Measurements from ENCODE around the gene FOXL3. TPM values are rescaled to one million over a fixed set of nuclear protein-coding genes. Genes with fewer than 3 reads are reported as not detected.

The FOXL3 gene
- polyA plus RNA-seq, 1 experiment: not detected

DNA sequence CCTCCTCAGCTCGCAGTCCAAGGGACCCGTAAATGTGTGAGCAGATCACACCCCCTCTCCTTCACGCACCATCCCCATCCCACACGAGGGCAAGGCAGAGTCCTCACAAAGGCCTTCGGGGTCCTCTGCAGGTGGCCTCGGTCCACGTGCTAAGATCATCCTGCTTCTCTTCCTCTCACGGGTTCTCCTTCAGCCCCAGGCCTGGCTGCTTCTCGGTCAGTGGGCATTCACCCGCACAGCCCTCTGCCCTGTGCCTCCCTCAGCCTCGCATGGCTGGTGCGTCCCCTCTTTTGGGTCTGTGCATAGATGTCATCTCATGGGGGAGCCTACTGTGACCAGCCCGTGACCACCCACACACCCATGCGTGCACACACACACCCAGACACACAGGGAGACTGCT is 17.3 kb upstream of the FOXL3 start:
- DNase-seq (ENCODE audit: low read depth, low spot score): no peak
- POLR2A ChIA-PET: no interaction called here
- no peak for TF ChIP-seq CTCF (IDR thresholded peaks at IDR 0.05; ENCODE audit: low read depth, low read length)

DNA sequence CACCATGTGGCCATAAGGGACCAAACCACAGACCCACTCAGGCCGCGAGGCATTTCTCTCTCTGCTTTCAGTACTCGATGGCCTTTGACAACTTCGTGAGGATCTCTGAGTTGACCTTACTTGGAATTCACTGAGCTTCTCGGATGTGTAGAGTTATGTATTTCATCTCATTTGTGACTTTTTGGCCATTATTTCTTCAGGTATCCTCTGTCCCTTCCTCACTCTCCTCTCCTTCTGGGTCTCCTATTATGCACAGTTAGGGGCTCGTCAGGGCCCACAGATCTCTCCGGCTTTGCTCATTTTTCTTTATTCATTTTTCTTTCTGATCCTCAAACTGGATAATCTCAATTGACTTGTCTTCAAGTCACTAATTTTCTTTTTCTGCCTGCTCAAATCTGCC is 16.6 kb upstream of the FOXL3 start:
- H3K27me3 ChIP-seq (ENCODE audit: control insufficient read depth, insufficient read depth, low read length): peaks cover 16% of the 10 kb centered on the region
- ChIA-PET POLR2A (no interaction called here), CTCF (no interaction called here)
- peaks cover 46% of the 10 kb centered on the region for H3K9me3 ChIP-seq (ENCODE audit: control insufficient read depth, insufficient read depth, low read length)
- no peak overlapping the region for H3K4me3 ChIP-seq (ENCODE audit: low read depth, low read length)
- no peak for DNase-seq (ENCODE audit: low read depth, low spot score)
- TF ChIP-seq CTCF (IDR thresholded peaks at IDR 0.05; ENCODE audit: low read depth, low read length): no peak
- no peak overlapping the region for H3K27ac ChIP-seq (ENCODE audit: low read depth, low read length)

More for the DNA sequence above, 17.3 kb upstream of the FOXL3 start:
- CTCF ChIA-PET: no interaction called here
- H3K4me3 ChIP-seq (ENCODE audit: low read depth, low read length): no peak overlapping the region
- peaks cover 11% of the 10 kb centered on the region for H3K27me3 ChIP-seq (ENCODE audit: control insufficient read depth, insufficient read depth, low read length)
- no peak overlapping the region for H3K27ac ChIP-seq (ENCODE audit: low read depth, low read length)
- peaks cover 46% of the 10 kb centered on the region for H3K9me3 ChIP-seq (ENCODE audit: control insufficient read depth, insufficient read depth, low read length)

DNA sequence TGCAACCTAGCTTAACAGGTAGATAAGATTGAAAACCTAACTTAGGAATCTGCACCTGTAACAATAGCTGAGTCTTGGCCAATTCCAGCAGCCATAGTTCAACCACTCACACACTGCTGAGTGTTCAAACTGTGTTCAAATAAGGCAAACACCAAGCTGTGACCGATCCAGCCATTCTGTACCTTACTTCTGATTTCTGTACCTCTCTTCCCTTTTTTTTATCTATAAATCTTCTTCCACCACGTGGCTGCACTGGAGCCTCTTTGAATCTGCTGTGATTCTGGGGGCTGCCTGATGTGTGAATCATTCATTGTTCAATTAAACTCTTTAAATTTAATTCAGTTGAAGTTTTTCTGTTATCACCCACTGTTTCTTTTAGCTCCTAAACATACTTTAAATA is 15.7 kb upstream of the FOXL3 start:
- ChIA-PET POLR2A (no interaction called here), CTCF (no interaction called here)
- Histone ChIP-seq H3K4me3 (ENCODE audit: low read depth, low read length) (no peak overlapping the region), H3K9me3 (ENCODE audit: control insufficient read depth, insufficient read depth, low read length) (peaks cover 38% of the 10 kb centered on the region), H3K27ac (ENCODE audit: low read depth, low read length) (no peak overlapping the region), H3K27me3 (ENCODE audit: control insufficient read depth, insufficient read depth, low read length) (peaks cover 16% of the 10 kb centered on the region)
- no peak for TF ChIP-seq CTCF (IDR thresholded peaks at IDR 0.05; ENCODE audit: low read depth, low read length)
- DNase-seq (ENCODE audit: low read depth, low spot score): no peak

- Histone ChIP-seq H3K27me3 (ENCODE audit: control insufficient read depth, insufficient read depth, low read length) (peaks cover 24% of the 10 kb centered on the region), H3K9me3 (ENCODE audit: control insufficient read depth, insufficient read depth, low read length) (peaks cover 30% of the 10 kb centered on the region), H3K27ac (ENCODE audit: low read depth, low read length) (no peak overlapping the region), H3K4me3 (ENCODE audit: low read depth, low read length) (no peak overlapping the region)
- no peak for DNase-seq (ENCODE audit: low read depth, low spot score)
- TF ChIP-seq CTCF (IDR thresholded peaks at IDR 0.05; ENCODE audit: low read depth, low read length): no peak
- ChIA-PET POLR2A (no interaction called here), CTCF (no interaction called here)
Measured at GRCh38 chr7:276230-276835, 13.6 kb upstream of the FOXL3 start.

DNA sequence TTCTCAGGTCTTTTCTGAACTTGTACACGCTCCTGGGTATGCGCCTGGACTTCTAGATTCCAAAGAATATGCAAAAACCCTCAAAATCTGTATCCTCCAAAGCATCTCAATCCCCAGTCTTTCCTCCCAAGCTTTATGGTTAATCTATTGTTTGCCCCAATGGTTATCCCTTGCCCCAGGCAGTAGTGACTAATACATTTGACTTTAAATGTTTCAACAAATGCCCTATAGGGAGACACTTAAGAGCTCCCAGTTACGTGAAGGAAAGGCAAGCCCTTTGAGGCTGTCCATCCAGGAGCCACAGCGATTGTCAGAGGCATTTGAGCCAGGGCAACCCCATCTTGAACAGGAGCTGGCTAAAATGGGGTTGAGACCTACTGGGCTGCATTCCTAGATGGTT is 12.7 kb upstream of the FOXL3 start:
- Histone ChIP-seq H3K4me3 (ENCODE audit: low read depth, low read length) (no peak overlapping the region), H3K9me3 (ENCODE audit: control insufficient read depth, insufficient read depth, low read length) (peaks cover 23% of the 10 kb centered on the region), H3K27me3 (ENCODE audit: control insufficient read depth, insufficient read depth, low read length) (peaks cover 24% of the 10 kb centered on the region), H3K27ac (ENCODE audit: low read depth, low read length) (no peak overlapping the region)
- ChIA-PET CTCF (no interaction called here), POLR2A (no interaction called here)
- DNase-seq (ENCODE audit: low read depth, low spot score): no peak
- TF ChIP-seq CTCF (IDR thresholded peaks at IDR 0.05; ENCODE audit: low read depth, low read length): no peak

Data from AG04450 (cell line).